Measurements from ENCODE around the gene RPL7A. TPM values are rescaled to one million over a fixed set of nuclear protein-coding genes. Genes with fewer than 3 reads are reported as not detected.

The RPL7A gene
- total and polyA plus RNA-seq, 2 of the 13 experiments (the other 11 are each of a cell fraction or from before 2014, with no cell fraction given): 2,401 to 2,938 TPM

- TF ChIP-seq LRRFIP1 (CRISPR knock-in tag; conservative IDR thresholded peaks at IDR 0.05) (no peak), ZNF121 (CRISPR knock-in tag; IDR thresholded peaks at IDR 0.05) (no peak; the same call in 1 of the 2 replicates), ZNF124 (CRISPR knock-in tag; IDR thresholded peaks at IDR 0.05) (0 out of 2 replicates have a peak, but pooled peaks have one; percentile 13), MBD4 (IDR thresholded peaks at IDR 0.05; ENCODE audit: borderline replicate concordance, low read length) (no peak), MAX (IDR thresholded peaks at IDR 0.05) (peak; percentile 95), FOXO4 (CRISPR knock-in tag; conservative IDR thresholded peaks at IDR 0.05) (0 out of 2 replicates have a peak, but pooled peaks have one; percentile 12), ATF7 (IDR thresholded peaks at IDR 0.05) (no peak), ATF7 (CRISPR knock-in tag; IDR thresholded peaks at IDR 0.05) (no peak), KMT2B (CRISPR knock-in tag; IDR thresholded peaks at IDR 0.05) (0 out of 2 replicates have a peak, but pooled peaks have one; percentile 6), ZBTB3 (CRISPR knock-in tag; IDR thresholded peaks at IDR 0.05; ENCODE audit: borderline replicate concordance, low read depth) (no peak), ZNF749 (CRISPR knock-in tag; IDR thresholded peaks at IDR 0.05; ENCODE audit: borderline replicate concordance) (no peak; the same call in 1 of the 2 replicates), ZHX2 (IDR thresholded peaks at IDR 0.05; ENCODE audit: low read depth) (no peak), ZHX2 (CRISPR knock-in tag; IDR thresholded peaks at IDR 0.05; ENCODE audit: borderline replicate concordance) (no peak; the same call in 1 of the 2 replicates), TCF12 (IDR thresholded peaks at IDR 0.05) (no peak), TCF12 (CRISPR knock-in tag; IDR thresholded peaks at IDR 0.05) (0 out of 2 replicates have a peak, but pooled peaks have one; percentile 6), HDAC2 (CRISPR knock-in tag; IDR thresholded peaks at IDR 0.05) (peak; percentile 13; the same call in 1 of the 2 replicates), YEATS4 (CRISPR knock-in tag; IDR thresholded peaks at IDR 0.05; ENCODE audit: borderline replicate concordance) (peak; percentile 95), ZNF547 (CRISPR knock-in tag; IDR thresholded peaks at IDR 0.05) (peak; percentile 35; the same call in 1 of the 2 replicates), AGO2 (optimal IDR thresholded peaks at IDR 0.05; ENCODE audit: low read depth, low read length) (peak; percentile 43)
Measured at GRCh38 chr9:133375724-133376654, 28.0 kb downstream of the RPL7A start, which contains the start of the genes STKLD1 and SURF4 (continued).

All from HepG2 (cell line).